ENCODE measurements around the gene ALDH18A1.

DNA sequence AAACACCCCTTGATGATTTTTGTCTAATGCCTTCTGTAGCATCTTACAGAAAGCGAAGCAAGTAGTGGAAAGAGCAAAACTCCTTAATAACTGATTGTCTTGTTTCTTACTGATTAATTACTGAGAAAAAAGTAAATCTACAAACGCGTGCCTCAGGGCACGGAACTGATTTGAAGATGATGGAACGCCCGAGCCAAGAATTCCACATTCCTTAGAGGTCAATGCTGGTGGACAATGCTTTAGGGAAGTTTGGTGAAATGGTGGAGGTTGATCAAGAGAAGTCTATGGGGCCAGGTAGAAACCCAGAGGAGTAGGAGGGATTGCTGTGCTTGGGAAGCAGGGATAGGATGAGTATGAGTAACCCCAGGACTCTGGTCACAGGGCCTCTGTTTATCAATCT, 90.4 kb downstream of the ALDH18A1 start:
- TF ChIP-seq, protein P1, sequence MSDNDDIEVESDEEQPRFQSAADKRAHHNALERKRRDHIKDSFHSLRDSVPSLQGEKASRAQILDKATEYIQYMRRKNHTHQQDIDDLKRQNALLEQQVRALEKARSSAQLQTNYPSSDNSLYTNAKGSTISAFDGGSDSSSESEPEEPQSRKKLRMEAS (IDR thresholded peaks at IDR 0.05; ENCODE audit: insufficient read depth, insufficient read length) = no peak
- TF ChIP-seq POLR2AphosphoS5 (IDR thresholded peaks at IDR 0.05; ENCODE audit: insufficient read depth, low read depth, low read length) (no peak), EZH2 (IDR thresholded peaks at IDR 0.05; ENCODE audit: borderline replicate concordance, low read depth, low read length, severe bottlenecking) (no peak), POLR2A (IDR thresholded peaks at IDR 0.05; ENCODE audit: low read depth, low read length) (no peak), JUN (IDR thresholded peaks at IDR 0.05; ENCODE audit: borderline replicate concordance, insufficient read depth, insufficient read length, low read depth) (no peak), MYC (IDR thresholded peaks at IDR 0.05; ENCODE audit: low read depth, low read length) (no peak)
- TF ChIP-seq, protein P2, sequence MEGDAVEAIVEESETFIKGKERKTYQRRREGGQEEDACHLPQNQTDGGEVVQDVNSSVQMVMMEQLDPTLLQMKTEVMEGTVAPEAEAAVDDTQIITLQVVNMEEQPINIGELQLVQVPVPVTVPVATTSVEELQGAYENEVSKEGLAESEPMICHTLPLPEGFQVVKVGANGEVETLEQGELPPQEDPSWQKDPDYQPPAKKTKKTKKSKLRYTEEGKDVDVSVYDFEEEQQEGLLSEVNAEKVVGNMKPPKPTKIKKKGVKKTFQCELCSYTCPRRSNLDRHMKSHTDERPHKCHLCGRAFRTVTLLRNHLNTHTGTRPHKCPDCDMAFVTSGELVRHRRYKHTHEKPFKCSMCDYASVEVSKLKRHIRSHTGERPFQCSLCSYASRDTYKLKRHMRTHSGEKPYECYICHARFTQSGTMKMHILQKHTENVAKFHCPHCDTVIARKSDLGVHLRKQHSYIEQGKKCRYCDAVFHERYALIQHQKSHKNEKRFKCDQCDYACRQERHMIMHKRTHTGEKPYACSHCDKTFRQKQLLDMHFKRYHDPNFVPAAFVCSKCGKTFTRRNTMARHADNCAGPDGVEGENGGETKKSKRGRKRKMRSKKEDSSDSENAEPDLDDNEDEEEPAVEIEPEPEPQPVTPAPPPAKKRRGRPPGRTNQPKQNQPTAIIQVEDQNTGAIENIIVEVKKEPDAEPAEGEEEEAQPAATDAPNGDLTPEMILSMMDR (IDR thresholded peaks at IDR 0.05; ENCODE audit: extremely low read depth in 1 of 2, insufficient read depth in 1 of 2, low read depth in 1 of 2, low read length in 2 of 2) = no peak
